Peyer's patch (tissue), 4 donors: Measurements from ENCODE around the gene DIAPH2.

Experiments
- CTCF ChIP-seq, 6 experiments: fragments of 450-650 bp in 4 of 6; fragments of 200-600 bp in 2 of 6; sonication (generic) in 1 of 6; IDR thresholded peaks; one replicate each; pipeline ENCODE4 v1.5.1; 2017 to 2019; ENCODE audit warnings: antibody characterized with exemption in 6 of 6, mild to moderate bottlenecking in 3 of 6, moderate library complexity in 1 of 6
- POLR2A ChIP-seq, 2 donors: fragments of 450-650 bp; IDR thresholded peaks; one replicate each; pipeline ENCODE4 v1.5.1; 2017; ENCODE audit warnings: antibody characterized with exemption in 2 of 2, mild to moderate bottlenecking in 2 of 2, moderate library complexity in 2 of 2

DNA sequence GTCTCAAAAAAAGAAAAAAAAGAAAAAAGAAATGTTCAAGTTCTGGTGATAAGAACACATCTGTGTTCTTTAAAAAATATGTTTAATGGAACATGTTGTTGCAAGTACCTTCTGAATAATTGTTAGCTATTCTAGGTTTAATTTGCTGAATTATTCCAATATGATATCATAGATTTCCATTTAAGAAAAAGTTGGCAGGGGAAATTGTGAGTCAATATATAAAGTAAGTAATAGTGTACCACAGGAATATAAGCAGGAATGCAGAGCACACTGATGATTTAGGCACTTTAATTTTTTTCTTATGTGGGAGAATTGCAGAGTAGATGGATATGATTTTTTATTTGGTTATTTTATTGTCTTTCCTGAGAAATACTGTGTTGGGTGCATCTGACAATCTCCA lies 389.8 kb downstream of the DIAPH2 start:
- TF ChIP-seq CTCF (IDR thresholded peaks at IDR 0.05) (no peak), POLR2A (IDR thresholded peaks at IDR 0.05) (no peak)
